Mammary epithelial cell (primary cell): ENCODE results near the gene KEL.

ENCODE experiments used
- CTCF ChIP-seq, 2 donors: IDR thresholded peaks in 1 of 2; conservative IDR thresholded peaks in 1 of 2; 2 replicates each; pipeline ENCODE4 v1.5.1; 2011 to 2012; ENCODE audit warnings: inconsistent platforms in 2 of 2, low read length in 2 of 2, mild to moderate bottlenecking in 2 of 2, control low read depth in 1 of 2, low read depth in 1 of 2; ENCODE audit not compliant: insufficient read depth in 1 of 2; ENCODE audit errors: extremely low read depth in 1 of 2
- EZH2 ChIP-seq: IDR thresholded peaks from 2 replicates; pipeline ENCODE4 v1.6.1; 2012; ENCODE audit warnings: low read length, inconsistent platforms, borderline replicate concordance

- TF ChIP-seq CTCF (conservative IDR thresholded peaks at IDR 0.05 in 1 of 2, IDR thresholded peaks at IDR 0.05 in 1 of 2; ENCODE audit: extremely low read depth in 1 of 2, insufficient read depth in 1 of 2, low read depth in 1 of 2, low read length in 2 of 2) (no peak), EZH2 (no peak)
Measured at GRCh38 chr7:142959202-142959601, 3.0 kb downstream of the KEL start.
